ENCODE data around the gene UMOD. TPM values are rescaled to one million over a fixed set of nuclear protein-coding genes. Genes with fewer than 3 reads are reported as not detected.
A peak's percentile ranks its signal among the peaks of the same experiment; 100 is the strongest.

Gene UMOD
- not detected for total RNA-seq
- polyA plus RNA-seq (ENCODE audit: insufficient read depth in 1 of 8, insufficient read length in 8 of 8, low replicate concordance in 1 of 8), result not detected
- long read RNA-seq, donor 1, result 0 reads
- long read RNA-seq, donor 2, result 0 reads
- long read RNA-seq, donor 3, result 0 reads
- long read RNA-seq, donor 4, result 0 reads
- long read RNA-seq, donor 5, result 0 reads
- long read RNA-seq, donor 6, result 0 reads
- long read RNA-seq, donor 7, result 0 reads
- long read RNA-seq, donor 8, result 0 reads
- long read RNA-seq, donor 9, result 0 reads
- long read RNA-seq, donor 10, result 0 reads
- long read RNA-seq, donor 11, result 0 reads

DNA sequence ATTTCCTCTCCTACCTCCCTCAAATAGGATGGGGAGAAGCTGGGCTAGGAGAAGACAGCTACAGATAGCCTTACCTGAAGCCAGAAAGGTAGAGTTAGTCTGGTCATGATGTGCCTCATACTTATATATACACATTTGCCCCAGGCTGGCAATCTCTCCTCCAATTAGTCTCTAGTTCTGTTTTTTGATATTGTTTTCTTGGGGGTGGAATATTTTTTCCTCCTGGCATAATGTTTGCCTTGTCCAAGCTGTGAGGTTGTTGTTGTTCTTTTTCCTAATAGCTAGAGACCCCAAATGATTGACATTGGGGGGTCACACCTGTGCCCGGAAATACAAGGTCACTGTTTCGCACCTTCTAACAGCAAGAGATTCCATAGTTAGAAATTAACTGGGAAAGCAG, at the start of gene UMOD:
Gene UMOD (minus strand): TSS at position 101 of the 400 bp plus-strand sequence. CDS start 1,978 bp downstream, outside the sequence.
- no peak for DNase-seq
- Histone ChIP-seq H3K27me3 (ENCODE audit: control insufficient read depth, insufficient read depth, low read length) (peaks cover 4% of the 10 kb centered on the region), H3K4me3 (ENCODE audit: low read length) (no peak within 1 kb of the TSS), H3K9me3 (replicated peaks; ENCODE audit: control insufficient read depth, low read depth, low read length) (no peaks in the 10 kb centered on the region), H3K36me3 (ENCODE audit: control insufficient read depth, insufficient read depth, low read length) (no peaks in the 10 kb centered on the region), H3K4me1 (ENCODE audit: control insufficient read depth, insufficient read depth, low read length) (no peaks in the 10 kb centered on the region), H3K27ac (ENCODE audit: low read length) (no peak within 1 kb of the TSS)
- WGBS (ENCODE audit: insufficient coverage), result 92% methylated on average over 2 of the region's 2 CpGs

DNA sequence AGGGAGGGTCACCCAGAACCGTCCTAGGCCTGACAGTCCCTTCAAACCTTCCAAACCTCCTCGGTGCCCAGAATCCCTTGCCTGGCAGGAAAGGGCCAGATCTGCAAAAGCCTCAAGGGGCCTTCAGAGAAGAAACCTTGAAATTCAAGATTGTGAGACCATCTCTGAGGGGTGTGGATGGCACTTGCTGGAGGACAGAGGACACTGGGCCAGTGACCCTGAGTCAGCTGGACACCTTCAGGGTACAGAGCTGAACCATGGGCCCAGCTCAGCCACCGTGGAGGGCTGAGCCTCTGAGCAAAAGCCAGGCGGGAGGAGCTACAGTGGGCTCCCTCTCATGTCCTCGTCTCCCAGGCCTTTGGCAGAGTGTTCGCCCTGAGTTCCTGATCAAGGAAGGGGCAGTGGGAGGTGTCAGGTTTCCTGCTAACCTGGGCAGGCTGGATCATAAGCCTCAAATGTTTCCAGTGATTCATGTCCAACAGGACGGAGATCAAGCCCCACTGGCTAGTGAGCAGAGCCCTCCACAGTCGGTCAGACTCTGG, 49.0 kb upstream of the UMOD start:
- Histone ChIP-seq H3K36me3 (ENCODE audit: control insufficient read depth, insufficient read depth, low read length) (no peaks in the 10 kb centered on the region), H3K4me1 (ENCODE audit: control insufficient read depth, insufficient read depth, low read length) (no peaks in the 10 kb centered on the region), H3K27me3 (ENCODE audit: control insufficient read depth, insufficient read depth, low read length) (no peaks in the 10 kb centered on the region), H3K4me3 (ENCODE audit: low read length) (no peak overlapping the region), H3K9me3 (replicated peaks; ENCODE audit: control insufficient read depth, low read depth, low read length) (no peaks in the 10 kb centered on the region), H3K27ac (ENCODE audit: low read length) (no peak overlapping the region)
- no peak for DNase-seq
- WGBS (ENCODE audit: insufficient coverage), result 31% methylated on average over 6 of the region's 8 CpGs

DNA sequence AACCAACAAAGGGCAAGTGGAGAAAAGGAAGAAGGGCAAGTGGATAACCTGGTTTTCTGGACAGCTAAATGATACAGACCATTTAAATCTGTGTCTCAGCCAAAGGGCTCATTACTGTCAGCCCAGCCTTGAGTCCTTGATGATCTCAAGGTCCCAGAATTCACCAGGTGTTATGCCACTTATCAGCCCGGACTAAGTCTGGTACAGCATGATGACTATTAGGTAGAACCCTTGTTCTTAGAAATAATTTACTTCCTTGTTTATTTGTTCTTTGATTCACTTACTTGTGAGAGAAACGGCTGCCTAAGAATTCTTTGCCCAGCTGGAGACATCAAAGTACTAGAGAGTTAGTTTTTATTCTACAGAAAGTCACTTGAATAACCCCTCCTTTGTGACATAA, 48.6 kb upstream of the UMOD start:
- H3K27ac ChIP-seq (ENCODE audit: low read length), result no peak overlapping the region
- H3K36me3 ChIP-seq (ENCODE audit: control insufficient read depth, insufficient read depth, low read length), result no peaks in the 10 kb centered on the region
- H3K9me3 ChIP-seq (replicated peaks; ENCODE audit: control insufficient read depth, low read depth, low read length), result no peaks in the 10 kb centered on the region
- H3K27me3 ChIP-seq (ENCODE audit: control insufficient read depth, insufficient read depth, low read length), result no peaks in the 10 kb centered on the region
- no CpG with 5 or more reads among the region's 2 CpGs for WGBS (ENCODE audit: insufficient coverage)
- H3K4me1 ChIP-seq (ENCODE audit: control insufficient read depth, insufficient read depth, low read length), result no peaks in the 10 kb centered on the region
- no peak overlapping the region for H3K4me3 ChIP-seq (ENCODE audit: low read length)
- DNase-seq, result no peak

DNA sequence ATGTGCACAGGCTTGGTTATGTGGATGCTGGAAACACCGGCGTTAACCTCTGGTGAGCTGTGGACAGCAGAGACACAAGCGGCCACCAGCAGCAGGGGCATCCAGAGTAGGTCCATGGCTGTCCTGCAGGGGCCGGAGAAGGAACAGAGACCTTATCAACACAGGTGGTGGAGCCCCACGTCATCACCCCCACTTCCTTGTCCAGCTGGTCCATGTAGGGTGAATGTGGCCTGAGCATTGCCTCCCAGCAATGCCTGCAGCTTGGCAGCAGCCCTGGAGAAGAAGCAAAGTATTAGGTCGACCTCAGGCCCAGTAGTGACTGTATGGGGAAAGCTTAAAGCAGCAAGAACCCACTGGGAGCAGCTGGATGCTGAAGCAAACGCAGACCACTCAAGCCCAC, 46.7 kb upstream of the UMOD start:
- H3K27ac ChIP-seq (ENCODE audit: low read length), result no peak overlapping the region
- no peaks in the 10 kb centered on the region for H3K27me3 ChIP-seq (ENCODE audit: control insufficient read depth, insufficient read depth, low read length)
- no peaks in the 10 kb centered on the region for H3K36me3 ChIP-seq (ENCODE audit: control insufficient read depth, insufficient read depth, low read length)
- no peak for DNase-seq
- H3K9me3 ChIP-seq (replicated peaks; ENCODE audit: control insufficient read depth, low read depth, low read length), result no peaks in the 10 kb centered on the region
- H3K4me3 ChIP-seq (ENCODE audit: low read length), result no peak overlapping the region
- WGBS (ENCODE audit: insufficient coverage), result 100% methylated on average over 3 of the region's 7 CpGs
- peaks cover 5% of the 10 kb centered on the region for H3K4me1 ChIP-seq (ENCODE audit: control insufficient read depth, insufficient read depth, low read length)

DNA sequence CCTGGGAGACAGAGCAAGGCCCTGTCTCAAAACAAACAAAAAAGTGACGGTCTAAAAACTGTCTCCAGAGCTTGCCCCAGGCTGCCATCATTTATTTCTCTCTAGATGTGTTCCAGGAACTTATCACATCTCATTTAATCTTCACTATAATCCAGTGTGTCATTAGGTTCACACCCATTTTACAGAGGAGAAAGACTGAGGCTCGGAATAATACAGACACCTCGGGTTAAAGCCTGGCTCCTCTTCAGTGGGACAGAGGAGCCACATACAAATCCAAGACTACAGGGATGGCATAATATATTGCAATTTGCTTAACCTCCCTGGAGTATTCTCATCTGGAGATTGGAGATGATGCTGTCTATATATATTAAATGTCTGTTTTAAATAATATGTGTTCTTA, 46.1 kb upstream of the UMOD start:
- no peak overlapping the region for H3K27ac ChIP-seq (ENCODE audit: low read length)
- DNase-seq, result no peak
- peaks cover 8% of the 10 kb centered on the region for H3K4me1 ChIP-seq (ENCODE audit: control insufficient read depth, insufficient read depth, low read length)
- 57% methylated on average over 1 of the region's 3 CpGs for WGBS (ENCODE audit: insufficient coverage)
- H3K9me3 ChIP-seq (replicated peaks; ENCODE audit: control insufficient read depth, low read depth, low read length), result no peaks in the 10 kb centered on the region
- H3K27me3 ChIP-seq (ENCODE audit: control insufficient read depth, insufficient read depth, low read length), result no peaks in the 10 kb centered on the region
- no peak overlapping the region for H3K4me3 ChIP-seq (ENCODE audit: low read length)
- H3K36me3 ChIP-seq (ENCODE audit: control insufficient read depth, insufficient read depth, low read length), result no peaks in the 10 kb centered on the region

DNA sequence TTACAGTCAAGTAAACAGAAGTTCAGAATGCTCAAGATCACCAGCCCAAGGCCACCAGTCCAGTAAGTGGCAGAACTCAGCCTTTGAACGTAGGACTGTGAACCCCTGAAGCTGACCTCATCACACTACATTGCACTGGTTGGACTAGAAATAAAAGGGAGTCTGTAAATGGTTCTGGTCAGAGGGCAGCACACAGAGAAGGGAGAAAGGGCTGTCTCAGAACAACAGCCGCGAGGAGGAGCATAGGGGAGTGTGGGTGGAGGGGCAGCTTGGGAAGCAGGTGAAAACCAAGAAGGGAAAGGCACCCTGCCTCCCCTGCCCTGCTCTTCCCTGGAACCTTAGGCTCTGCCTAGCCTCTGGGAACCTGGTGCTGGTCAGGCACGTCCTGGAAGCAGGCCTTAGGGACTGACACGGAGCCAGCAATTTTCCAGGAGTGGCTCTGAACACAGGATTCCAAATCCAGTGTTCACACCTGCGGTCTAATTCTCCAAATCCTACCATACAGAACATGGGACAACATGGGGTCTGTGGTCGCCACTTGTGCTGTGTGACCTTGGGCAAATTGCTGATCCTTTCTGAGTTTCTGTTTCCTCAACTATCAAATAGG, 45.1 kb upstream of the UMOD start:
- Histone ChIP-seq H3K27ac (ENCODE audit: low read length) (no peak overlapping the region), H3K9me3 (replicated peaks; ENCODE audit: control insufficient read depth, low read depth, low read length) (no peaks in the 10 kb centered on the region), H3K4me3 (ENCODE audit: low read length) (no peak overlapping the region), H3K27me3 (ENCODE audit: control insufficient read depth, insufficient read depth, low read length) (no peaks in the 10 kb centered on the region), H3K36me3 (ENCODE audit: control insufficient read depth, insufficient read depth, low read length) (no peaks in the 10 kb centered on the region), H3K4me1 (ENCODE audit: control insufficient read depth, insufficient read depth, low read length) (peaks cover 8% of the 10 kb centered on the region)
- WGBS (ENCODE audit: insufficient coverage), result 65% methylated on average over 5 of the region's 7 CpGs
- no peak for DNase-seq

DNA sequence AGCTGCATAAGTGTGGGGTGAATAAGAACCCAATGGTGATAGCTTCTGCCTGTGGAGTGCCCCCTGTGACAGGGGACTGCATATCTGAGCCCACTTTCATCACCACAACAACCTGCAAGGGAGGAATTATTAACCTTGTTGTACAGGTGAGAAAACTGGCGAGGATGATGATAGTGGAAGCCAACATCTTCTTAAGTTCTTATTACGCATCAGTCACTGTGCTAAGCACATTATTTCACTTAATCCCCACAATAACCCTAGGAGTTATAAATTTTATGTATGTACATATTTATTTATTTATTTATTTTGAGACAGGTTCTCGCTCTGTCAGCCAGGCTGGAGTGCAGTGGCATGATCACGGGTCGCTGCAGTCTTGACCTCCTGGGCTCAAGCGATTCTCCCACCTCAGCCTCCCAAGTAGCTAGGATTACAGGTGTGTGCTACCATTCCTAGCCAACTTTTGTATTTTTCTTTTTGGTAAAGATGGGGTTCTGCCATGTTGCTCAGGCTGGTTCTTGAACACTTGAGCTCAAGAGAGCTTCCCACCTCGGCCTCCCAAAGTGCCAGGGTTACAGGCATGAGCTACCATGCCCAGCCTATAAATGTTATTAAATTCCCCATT, 44.4 kb upstream of the UMOD start:
- Histone ChIP-seq H3K4me1 (ENCODE audit: control insufficient read depth, insufficient read depth, low read length) (peaks cover 8% of the 10 kb centered on the region), H3K4me3 (ENCODE audit: low read length) (no peak overlapping the region), H3K27me3 (ENCODE audit: control insufficient read depth, insufficient read depth, low read length) (no peaks in the 10 kb centered on the region), H3K9me3 (replicated peaks; ENCODE audit: control insufficient read depth, low read depth, low read length) (no peaks in the 10 kb centered on the region), H3K36me3 (ENCODE audit: control insufficient read depth, insufficient read depth, low read length) (no peaks in the 10 kb centered on the region), H3K27ac (ENCODE audit: low read length) (no peak overlapping the region)
- no peak for DNase-seq
- 100% methylated on average over 4 of the region's 7 CpGs for WGBS (ENCODE audit: insufficient coverage)

DNA sequence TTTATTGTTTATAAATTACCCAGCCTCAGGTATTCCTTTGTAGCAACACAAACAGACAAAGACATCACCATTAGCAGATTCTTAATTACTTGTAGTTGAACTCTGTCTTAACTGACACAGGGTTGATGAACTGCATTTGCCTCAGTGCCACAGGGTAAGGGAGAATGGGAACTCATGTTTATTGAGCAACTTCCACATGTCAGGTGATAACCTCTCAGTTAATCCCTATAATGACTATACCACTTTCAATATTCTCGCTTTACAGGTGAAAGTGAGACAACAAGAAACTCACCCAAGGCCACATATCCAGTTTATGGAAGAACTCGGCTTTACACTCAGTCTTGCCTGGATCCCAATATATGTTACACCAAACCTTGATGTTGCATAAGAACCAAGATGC, 43.4 kb upstream of the UMOD start:
- Histone ChIP-seq H3K27ac (ENCODE audit: low read length) (no peak overlapping the region), H3K4me3 (ENCODE audit: low read length) (no peak overlapping the region), H3K36me3 (ENCODE audit: control insufficient read depth, insufficient read depth, low read length) (no peaks in the 10 kb centered on the region), H3K27me3 (ENCODE audit: control insufficient read depth, insufficient read depth, low read length) (no peaks in the 10 kb centered on the region), H3K9me3 (replicated peaks; ENCODE audit: control insufficient read depth, low read depth, low read length) (no peaks in the 10 kb centered on the region), H3K4me1 (ENCODE audit: control insufficient read depth, insufficient read depth, low read length) (peaks cover 8% of the 10 kb centered on the region)
- DNase-seq, result no peak
- no CpG with 5 or more reads among the region's 2 CpGs for WGBS (ENCODE audit: insufficient coverage)

DNA sequence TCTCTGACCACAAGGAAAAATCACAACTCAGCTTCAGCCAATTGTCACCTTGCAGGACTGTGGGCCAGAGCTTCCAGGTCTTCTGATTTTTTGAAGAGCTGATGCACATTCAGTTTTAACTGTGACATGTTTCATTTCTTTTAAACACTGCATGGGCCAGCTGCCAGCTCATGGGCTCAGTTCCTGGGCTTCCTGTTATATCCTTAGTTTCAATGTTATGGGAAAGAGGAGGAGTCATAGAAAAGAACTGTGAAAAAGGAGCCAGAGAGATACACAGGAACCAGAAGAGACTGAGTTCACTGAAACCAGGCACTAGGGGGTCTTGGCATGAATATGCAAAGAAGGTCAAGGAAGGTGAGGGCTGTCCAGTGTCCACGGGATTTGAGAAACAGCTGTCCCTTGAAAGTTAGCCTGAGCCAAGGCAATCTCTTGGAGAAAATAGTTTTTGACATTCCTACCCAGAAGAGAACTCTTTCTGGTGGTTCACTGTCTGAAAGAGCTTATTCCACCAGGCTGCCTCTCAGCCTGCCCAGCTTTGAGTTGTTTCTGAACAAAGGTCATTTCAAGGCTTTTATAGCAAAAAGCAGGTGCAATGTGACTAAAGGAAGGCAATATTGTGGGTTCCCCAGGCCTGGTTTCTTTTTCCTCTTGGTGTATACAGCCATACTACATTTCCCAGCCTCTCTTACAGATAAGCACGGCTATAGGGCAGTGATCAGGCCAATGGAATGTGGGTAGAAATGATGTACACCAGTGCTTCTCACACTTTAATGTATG, 41.5 kb upstream of the UMOD start:
- no peaks in the 10 kb centered on the region for H3K9me3 ChIP-seq (replicated peaks; ENCODE audit: control insufficient read depth, low read depth, low read length)
- DNase-seq, result peak; percentile 53
- H3K27me3 ChIP-seq (ENCODE audit: control insufficient read depth, insufficient read depth, low read length), result no peaks in the 10 kb centered on the region
- no peaks in the 10 kb centered on the region for H3K36me3 ChIP-seq (ENCODE audit: control insufficient read depth, insufficient read depth, low read length)
- no peak overlapping the region for H3K4me3 ChIP-seq (ENCODE audit: low read length)
- no CpG with 5 or more reads among the region's 2 CpGs for WGBS (ENCODE audit: insufficient coverage)
- peaks cover 8% of the 10 kb centered on the region for H3K4me1 ChIP-seq (ENCODE audit: control insufficient read depth, insufficient read depth, low read length)
- peak overlapping the region; percentile 71 for H3K27ac ChIP-seq (ENCODE audit: low read length)

DNA sequence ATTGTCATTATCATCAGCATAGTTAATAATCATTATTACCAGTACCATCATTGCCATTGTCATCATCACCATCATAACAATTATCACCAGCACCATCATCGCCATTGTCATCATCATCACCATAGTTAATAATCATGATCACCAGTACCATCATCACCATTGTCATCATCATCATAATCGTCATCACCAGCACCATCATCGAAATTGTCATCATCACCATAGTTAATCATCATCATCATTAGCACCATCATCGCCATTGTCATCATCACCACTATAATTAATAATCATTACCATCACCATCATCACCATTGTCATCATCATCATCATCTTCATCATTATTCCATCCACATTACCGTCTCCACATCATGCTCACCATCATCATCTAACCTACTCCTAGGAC, 38.5 kb upstream of the UMOD start:
- H3K36me3 ChIP-seq (ENCODE audit: control insufficient read depth, insufficient read depth, low read length), result no peaks in the 10 kb centered on the region
- H3K4me1 ChIP-seq (ENCODE audit: control insufficient read depth, insufficient read depth, low read length), result peaks cover 8% of the 10 kb centered on the region
- no peak overlapping the region for H3K27ac ChIP-seq (ENCODE audit: low read length)
- peaks cover 4% of the 10 kb centered on the region for H3K27me3 ChIP-seq (ENCODE audit: control insufficient read depth, insufficient read depth, low read length)
- DNase-seq, result no peak
- no peaks in the 10 kb centered on the region for H3K9me3 ChIP-seq (replicated peaks; ENCODE audit: control insufficient read depth, low read depth, low read length)
- WGBS (ENCODE audit: insufficient coverage), result 87% methylated on average over 5 of the region's 5 CpGs
- H3K4me3 ChIP-seq (ENCODE audit: low read length), result no peak overlapping the region
